D721Med (cell line): ENCODE measurements around the gene ERAP2.

Experiments
- DNase-seq: peaks from one replicate; pipeline ENCODE4 v3.0.0; 2011; ENCODE audit warnings: low spot score; ENCODE audit not compliant: insufficient read length
- FAIRE-seq: peaks from 2 replicates; lab custom pipeline; 2011; peaks lifted over from hg19 to GRCh38; lab: Jason Lieb, UNC
- CTCF ChIP-seq: IDR thresholded peaks from 2 replicates; pipeline ENCODE4 v1.5.1; 2012; ENCODE audit warnings: mild to moderate bottlenecking, control low read depth; ENCODE audit not compliant: insufficient read depth; ENCODE audit errors: missing control alignments

Gene ERAP2

GRCh38 chr5:96952118-96952750 is 75.9 kb downstream of the ERAP2 start:
- no peak for TF ChIP-seq CTCF
- FAIRE-seq: no peak
- no peak for DNase-seq

- TF ChIP-seq CTCF: no peak
- FAIRE-seq: no peak
Observed at GRCh38 chr5:96952974-96953730, 76.9 kb downstream of the ERAP2 start.

GRCh38 chr5:96957254-96958049 is 81.2 kb downstream of the ERAP2 start:
- peak; percentile 38 for FAIRE-seq
- no peak for DNase-seq
- no peak for TF ChIP-seq CTCF

More at GRCh38 chr5:96952974-96953730, 76.9 kb downstream of the ERAP2 start:
- no peak for DNase-seq

GRCh38 chr5:96958977-96959376 is 82.7 kb downstream of the ERAP2 start:
- no peak for TF ChIP-seq CTCF
- FAIRE-seq (no peak), DNase-seq (no peak)

GRCh38 chr5:96961053-96961452 is 84.8 kb downstream of the ERAP2 start:
- DNase-seq (no peak), FAIRE-seq (no peak)
- no peak for TF ChIP-seq CTCF

GRCh38 chr5:96962540-96962991 is 86.3 kb downstream of the ERAP2 start:
- FAIRE-seq: no peak
- no peak for DNase-seq
- TF ChIP-seq CTCF: no peak
